ENCODE data around the gene MRM3. TPM values are rescaled to one million over a fixed set of nuclear protein-coding genes. Genes with fewer than 3 reads are reported as not detected.
A peak's percentile ranks its signal among the peaks of the same experiment; 100 is the strongest.
"Not testable (repeated sequence)": the region's sequence is repeated elsewhere in the genome, so short reads cannot be mapped to it uniquely, and the experiment has no call there.

MRM3 gene
- total RNA-seq, 1 donor, result 10.8 TPM

GRCh38 chr17:830381-830780 lies 48.2 kb downstream of the MRM3 start:
- no peak overlapping the region for H3K4me3 ChIP-seq (ENCODE audit: low read depth, low read length)
- no peak for TF ChIP-seq CTCF (IDR thresholded peaks at IDR 0.05; ENCODE audit: insufficient read depth, low read depth, low read length)
- peak; percentile 62 for DNase-seq (ENCODE audit: low read depth)

GRCh38 chr17:830950-831349 lies 48.8 kb downstream of the MRM3 start:
- TF ChIP-seq CTCF (IDR thresholded peaks at IDR 0.05; ENCODE audit: insufficient read depth, low read depth, low read length), result no peak

GRCh38 chr17:834136-834535 lies 52.0 kb downstream of the MRM3 start:
- H3K4me3 ChIP-seq (ENCODE audit: low read depth, low read length), result no peak overlapping the region
- TF ChIP-seq CTCF (IDR thresholded peaks at IDR 0.05; ENCODE audit: insufficient read depth, low read depth, low read length), result no peak
- no peak for DNase-seq (ENCODE audit: low read depth)

More at GRCh38 chr17:830950-831349, 48.8 kb downstream of the MRM3 start:
- DNase-seq (ENCODE audit: low read depth), result no peak
- no peak overlapping the region for H3K4me3 ChIP-seq (ENCODE audit: low read depth, low read length)

GRCh38 chr17:835263-835662 lies 53.1 kb downstream of the MRM3 start:
- no peak overlapping the region for H3K4me3 ChIP-seq (ENCODE audit: low read depth, low read length)
- no peak for TF ChIP-seq CTCF (IDR thresholded peaks at IDR 0.05; ENCODE audit: insufficient read depth, low read depth, low read length)
- DNase-seq (ENCODE audit: low read depth), result peak; percentile 97

- not testable (repeated sequence) for DNase-seq (ENCODE audit: low read depth); H3K4me3 ChIP-seq (ENCODE audit: low read depth, low read length)
Measured at GRCh38 chr17:835721-836120, 53.6 kb downstream of the MRM3 start.

GRCh38 chr17:836151-836550 lies 54.0 kb downstream of the MRM3 start:
- H3K4me3 ChIP-seq (ENCODE audit: low read depth, low read length), result no peak overlapping the region
- peak; percentile 89 for DNase-seq (ENCODE audit: low read depth)
- TF ChIP-seq CTCF (IDR thresholded peaks at IDR 0.05; ENCODE audit: insufficient read depth, low read depth, low read length), result no peak

- DNase-seq (ENCODE audit: low read depth), result no peak
- no peak for TF ChIP-seq CTCF (IDR thresholded peaks at IDR 0.05; ENCODE audit: insufficient read depth, low read depth, low read length)
- H3K4me3 ChIP-seq (ENCODE audit: low read depth, low read length), result no peak overlapping the region
Measured at GRCh38 chr17:838486-838885, 56.3 kb downstream of the MRM3 start.

All from fibroblast of villous mesenchyme (primary cell).